SK-N-MC (cell line): ENCODE measurements around the gene BCAS1.

Source experiments
- EZH2 ChIP-seq: fragments of 200-600 bp; sonication (generic); IDR thresholded peaks from one replicate; pipeline ENCODE4 v1.6.1; 2017; ENCODE audit warnings: antibody characterized with exemption
- FOXP2 ChIP-seq: optimal IDR thresholded peaks from 2 replicates; pipeline ENCODE3; 2011; ENCODE audit warnings: mild to moderate bottlenecking, moderate library complexity; ENCODE audit not compliant: insufficient read depth; ENCODE audit errors: extremely low read length, control extremely low read depth
- POLR2AphosphoS5 ChIP-seq: IDR thresholded peaks from 2 replicates; pipeline ENCODE4 v1.6.1; 2012; ENCODE audit warnings: mild to moderate bottlenecking, low read depth, low read length, borderline replicate concordance

DNA sequence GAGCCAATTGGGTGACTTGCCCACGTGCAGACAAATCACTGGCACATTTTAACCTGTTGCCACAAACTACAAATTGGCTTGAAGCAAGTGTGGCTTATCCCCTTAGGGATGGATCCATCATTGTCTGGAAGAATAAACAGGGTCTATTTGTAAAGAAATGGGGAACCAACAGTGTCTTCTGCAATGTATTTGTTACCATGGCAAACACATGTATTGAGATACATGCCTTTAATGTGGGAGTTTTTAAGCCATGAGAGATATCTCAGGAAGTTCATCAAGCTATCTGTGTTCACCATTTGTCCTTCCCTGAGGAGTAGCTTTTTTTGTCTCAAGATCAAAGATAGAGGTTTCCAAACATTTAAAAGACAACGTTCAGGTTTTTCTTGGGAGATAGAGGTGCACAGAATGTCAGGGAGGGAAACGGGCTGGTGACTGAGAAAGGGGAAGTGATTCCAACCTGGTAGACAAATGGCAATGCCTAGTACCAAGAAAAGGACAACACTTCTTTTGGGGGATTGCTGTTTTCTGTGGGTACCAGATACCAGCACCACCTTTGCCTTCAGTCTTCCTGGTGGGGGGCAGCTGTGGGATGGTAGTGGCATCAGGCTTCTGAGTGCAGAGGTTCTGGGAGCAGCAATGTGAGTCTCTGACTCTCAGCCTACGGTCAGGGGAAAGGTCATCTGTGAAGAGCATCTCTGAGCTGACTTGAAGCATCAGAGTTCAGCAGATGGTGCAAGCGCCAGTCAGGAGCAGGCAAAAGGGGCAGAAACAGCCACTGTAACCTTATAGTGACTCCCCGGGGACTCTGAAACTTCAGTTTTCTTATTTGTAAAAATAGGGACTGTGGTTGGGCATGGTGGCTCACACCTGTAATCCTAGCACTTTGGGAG is 20.1 kb upstream of the BCAS1 start:
- TF ChIP-seq EZH2 (no peak), POLR2AphosphoS5 (no peak), FOXP2 (no peak)
